ENCODE measurements around the gene MATCAP1. TPM values are rescaled to one million over a fixed set of nuclear protein-coding genes. Genes with fewer than 3 reads are reported as not detected.

Gene MATCAP1
- total and polyA plus RNA-seq, 2 donors (not counting 1 experiment from before 2014, with no cell fraction given) = 6.2 to 8.9 TPM

DNA sequence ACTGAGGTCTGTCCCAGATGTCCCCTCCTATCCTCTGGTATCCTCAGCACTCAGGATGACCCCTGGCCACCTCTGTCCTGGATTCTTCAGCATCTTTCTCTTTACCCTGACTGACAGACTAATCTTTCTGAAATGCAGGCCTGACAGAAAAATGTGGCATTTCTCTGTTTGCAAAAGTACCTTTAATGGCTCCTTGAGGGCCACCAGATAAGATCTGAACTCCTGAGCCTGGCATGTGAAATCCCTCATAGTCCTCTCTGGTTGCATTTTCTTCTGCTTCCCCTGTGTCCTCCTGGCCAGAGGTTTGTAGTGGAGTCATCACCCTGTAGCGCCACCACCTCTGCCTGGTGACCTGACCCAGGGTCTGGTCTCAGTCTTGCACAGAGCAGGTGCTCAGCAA lies 13.1 kb upstream of the MATCAP1 start:
- ChIA-PET POLR2A (no interaction called here), CTCF (interaction anchor here (0.6 to 1.2 kb wide), 2 partner anchors 244 to 1649 kb away, joined by 4 to 5 read pairs; no protein-coding TSS in a partner anchor)
- DNase-seq (no peak), ATAC-seq (ENCODE audit: low read depth) (no peak)
- Histone ChIP-seq H3K4me3 (ENCODE audit: control extremely low read depth in 1 of 5, extremely low read depth in 1 of 5, insufficient read depth in 1 of 5, low read depth in 2 of 5, low read length in 4 of 5) (no peak overlapping the region), H2AFZ (ENCODE audit: insufficient read depth, low read depth, low read length, poor library complexity, severe bottlenecking) (no peak overlapping the region), H3K4me2 (replicated peaks; ENCODE audit: low read depth, low read length, poor library complexity, severe bottlenecking) (no peak overlapping the region), H4K20me1 (ENCODE audit: control insufficient read depth, insufficient read depth, low read length, poor library complexity, severe bottlenecking) (peaks cover 54% of the 10 kb centered on the region), H3K4me1 (ENCODE audit: control insufficient read depth in 2 of 2, insufficient read depth in 2 of 2, low read length in 2 of 2) (peaks cover 16 to 21% of the 10 kb centered on the region in 2 donors), H3K9ac (ENCODE audit: low read length) (no peak overlapping the region), H3K36me3 (replicated peaks in 1 of 2; ENCODE audit: control extremely low read depth in 1 of 2, control insufficient read depth in 1 of 2, extremely low read depth in 1 of 2, insufficient read depth in 2 of 2, low read length in 1 of 2) (peaks cover 0 to 59% of the 10 kb centered on the region in 2 experiments), H3K79me2 (ENCODE audit: control insufficient read depth, insufficient read depth, low read length) (peaks cover 37% of the 10 kb centered on the region), H3K27ac (ENCODE audit: low read length in 2 of 2) (no peak overlapping the region), H3K9me3 (ENCODE audit: control extremely low read depth in 1 of 3, control insufficient read depth in 2 of 3, insufficient read depth in 1 of 3, low read length in 2 of 3) (peaks cover 0 to 5% (median 0%) of the 10 kb centered on the region in 3 donors), H3K27me3 (replicated peaks in 1 of 4; ENCODE audit: control extremely low read depth in 1 of 4, control insufficient read depth in 3 of 4, insufficient read depth in 4 of 4, low read length in 3 of 4) (no peaks in the 10 kb centered on the region)
- WGBS (ENCODE audit: insufficient coverage) = 100% methylated on average over 1 of the region's 1 CpG
- no peak for TF ChIP-seq EZH2 (IDR thresholded peaks at IDR 0.05; ENCODE audit: borderline replicate concordance, insufficient read depth, low read depth, low read length, poor library complexity, severe bottlenecking)
- TF ChIP-seq, protein P1, sequence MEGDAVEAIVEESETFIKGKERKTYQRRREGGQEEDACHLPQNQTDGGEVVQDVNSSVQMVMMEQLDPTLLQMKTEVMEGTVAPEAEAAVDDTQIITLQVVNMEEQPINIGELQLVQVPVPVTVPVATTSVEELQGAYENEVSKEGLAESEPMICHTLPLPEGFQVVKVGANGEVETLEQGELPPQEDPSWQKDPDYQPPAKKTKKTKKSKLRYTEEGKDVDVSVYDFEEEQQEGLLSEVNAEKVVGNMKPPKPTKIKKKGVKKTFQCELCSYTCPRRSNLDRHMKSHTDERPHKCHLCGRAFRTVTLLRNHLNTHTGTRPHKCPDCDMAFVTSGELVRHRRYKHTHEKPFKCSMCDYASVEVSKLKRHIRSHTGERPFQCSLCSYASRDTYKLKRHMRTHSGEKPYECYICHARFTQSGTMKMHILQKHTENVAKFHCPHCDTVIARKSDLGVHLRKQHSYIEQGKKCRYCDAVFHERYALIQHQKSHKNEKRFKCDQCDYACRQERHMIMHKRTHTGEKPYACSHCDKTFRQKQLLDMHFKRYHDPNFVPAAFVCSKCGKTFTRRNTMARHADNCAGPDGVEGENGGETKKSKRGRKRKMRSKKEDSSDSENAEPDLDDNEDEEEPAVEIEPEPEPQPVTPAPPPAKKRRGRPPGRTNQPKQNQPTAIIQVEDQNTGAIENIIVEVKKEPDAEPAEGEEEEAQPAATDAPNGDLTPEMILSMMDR (IDR thresholded peaks at IDR 0.05) = no peak
- Mint-ChIP-seq H3K4me3 (no peak overlapping the region), H3K27me3 (no peaks in the 10 kb centered on the region), H3K27ac (no peak overlapping the region), H3K9me3 (ENCODE audit: insufficient read depth) (no peaks in the 10 kb centered on the region), H3K4me1 (peaks cover 33% of the 10 kb centered on the region)
- intact Hi-C loops (cut with micrococcal nuclease) = no loop called here

DNA sequence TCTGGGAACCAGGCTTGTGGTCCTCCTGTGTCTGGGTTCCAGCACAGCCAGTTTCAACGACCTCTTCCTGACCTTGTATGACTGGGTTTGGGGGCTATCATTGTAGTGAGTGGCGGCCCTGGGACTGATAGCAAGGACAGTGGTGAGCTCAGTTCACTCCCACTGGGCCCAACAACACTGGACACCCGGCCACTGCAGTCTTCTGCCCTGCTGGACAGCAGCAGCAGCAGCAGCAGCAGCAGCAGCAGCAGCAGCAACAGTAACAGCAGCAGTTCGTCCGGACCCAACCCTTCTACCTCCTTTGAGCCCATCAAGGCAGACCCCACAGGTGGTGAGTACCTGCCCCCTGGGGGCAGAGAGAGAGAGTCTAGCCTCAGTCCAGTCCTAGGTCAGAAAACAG lies 11.9 kb upstream of the MATCAP1 start:
- no peak overlapping the region for H3K4me2 ChIP-seq (replicated peaks; ENCODE audit: low read depth, low read length, poor library complexity, severe bottlenecking)
- no peak for DNase-seq
- Mint-ChIP-seq H3K27me3 (no peaks in the 10 kb centered on the region), H3K4me3 (no peak overlapping the region), H3K9me3 (ENCODE audit: insufficient read depth) (no peaks in the 10 kb centered on the region), H3K4me1 (peaks cover 39% of the 10 kb centered on the region), H3K27ac (no peak overlapping the region)
- H3K27me3 ChIP-seq (replicated peaks in 1 of 4; ENCODE audit: control extremely low read depth in 1 of 4, control insufficient read depth in 3 of 4, insufficient read depth in 4 of 4, low read length in 3 of 4) = no peaks in the 10 kb centered on the region
- H3K4me1 ChIP-seq (ENCODE audit: control insufficient read depth in 2 of 2, insufficient read depth in 2 of 2, low read length in 2 of 2) = peaks cover 22 to 28% of the 10 kb centered on the region in 2 donors
- H3K9me3 ChIP-seq (ENCODE audit: control extremely low read depth in 1 of 3, control insufficient read depth in 2 of 3, insufficient read depth in 1 of 3, low read length in 2 of 3) = peaks cover 0 to 5% (median 0%) of the 10 kb centered on the region in 3 donors
- intact Hi-C loops (cut with micrococcal nuclease) = no loop called here
- H3K9ac ChIP-seq (ENCODE audit: low read length) = no peak overlapping the region
- H3K36me3 ChIP-seq (replicated peaks in 1 of 2; ENCODE audit: control extremely low read depth in 1 of 2, control insufficient read depth in 1 of 2, extremely low read depth in 1 of 2, insufficient read depth in 2 of 2, low read length in 1 of 2) = peaks cover 0 to 51% of the 10 kb centered on the region in 2 experiments
- TF ChIP-seq, protein P1 (IDR thresholded peaks at IDR 0.05) = no peak
- TF ChIP-seq EZH2 (IDR thresholded peaks at IDR 0.05; ENCODE audit: borderline replicate concordance, insufficient read depth, low read depth, low read length, poor library complexity, severe bottlenecking) = no peak
- 94% methylated on average over 5 of the region's 5 CpGs for WGBS (ENCODE audit: insufficient coverage)
- no peak overlapping the region for H3K27ac ChIP-seq (ENCODE audit: low read length in 2 of 2)
- CTCF ChIA-PET = interaction anchor here (0.5 to 2.3 kb wide), 3 partner anchors 11 to 252 kb away, joined by 3 to 7 read pairs (median 3); no protein-coding TSS in a partner anchor
- H2AFZ ChIP-seq (ENCODE audit: insufficient read depth, low read depth, low read length, poor library complexity, severe bottlenecking) = no peak overlapping the region
- no peak overlapping the region for H3K4me3 ChIP-seq (ENCODE audit: control extremely low read depth in 1 of 5, extremely low read depth in 1 of 5, insufficient read depth in 1 of 5, low read depth in 2 of 5, low read length in 4 of 5)
- peaks cover 43% of the 10 kb centered on the region for H3K79me2 ChIP-seq (ENCODE audit: control insufficient read depth, insufficient read depth, low read length)
- ATAC-seq (ENCODE audit: low read depth) = no peak
- peaks cover 54% of the 10 kb centered on the region for H4K20me1 ChIP-seq (ENCODE audit: control insufficient read depth, insufficient read depth, low read length, poor library complexity, severe bottlenecking)
- POLR2A ChIA-PET = no interaction called here

All from B cell (primary cell).